Measurements from ENCODE around the gene MYL7. TPM values are rescaled to one million over a fixed set of nuclear protein-coding genes. Genes with fewer than 3 reads are reported as not detected.

MYL7 gene
- total and polyA plus RNA-seq, 2 of the 13 experiments (the other 11 are each of a cell fraction or from before 2014, with no cell fraction given): 1.8 TPM; not detected in 1

GRCh38 chr7:44113764-44114354 is 27.3 kb downstream of the MYL7 start:
- H3K9ac ChIP-seq (ENCODE audit: insufficient read depth, low read depth, low read length): no peak overlapping the region
- H3K27me3 ChIP-seq (ENCODE audit: control insufficient read depth in 1 of 2, insufficient read depth in 2 of 2, low read length in 2 of 2): peaks cover 0 to 6% of the 10 kb centered on the region in 2 experiments; a peak in 2 of 5 replicates
- in situ Hi-C loops (cut with HindIII; ENCODE audit: extremely low pct_ligation_motif_present, low pct_unique_long_range_greater_than_20kb): no loop called here
- intact Hi-C loops (cut with micrococcal nuclease; ENCODE audit: unreplicated experiment): no loop called here
- H3K4me2 ChIP-seq (ENCODE audit: low read depth, low read length): no peak overlapping the region
- FAIRE-seq (no peak), ATAC-seq (no peak), DNase-seq (ENCODE audit: low spot score) (no peak)
- no peak overlapping the region for H3K4me3 ChIP-seq (replicated peaks in 1 of 3; ENCODE audit: insufficient read depth in 1 of 3, low read depth in 2 of 3, low read length in 3 of 3)
- ChIA-PET POLR2A (no interaction called here), CTCF (ENCODE audit: low intra/inter-chr PET ratio, low total read pairs) (no interaction called here)
- no peaks in the 10 kb centered on the region for H3K79me2 ChIP-seq (ENCODE audit: insufficient read depth, low read length)
- H2AFZ ChIP-seq (ENCODE audit: low read length): no peak overlapping the region
- no peak overlapping the region for H3K27ac ChIP-seq (ENCODE audit: extremely low read length, insufficient read depth, low read length)
- H3K4me1 ChIP-seq (ENCODE audit: insufficient read depth, low read length): no peaks in the 10 kb centered on the region
- peaks cover 16 to 27% of the 10 kb centered on the region in 2 experiments; a peak in 4 of 5 replicates for H3K36me3 ChIP-seq (replicated peaks in 1 of 2; ENCODE audit: control insufficient read depth in 1 of 2, insufficient read depth in 2 of 2, low read length in 2 of 2)
- TF ChIP-seq RBFOX2 (IDR thresholded peaks at IDR 0.05; ENCODE audit: low read depth, low read length) (peak; percentile 54; the same call in 1 of the 2 replicates), AGO2 (optimal IDR thresholded peaks at IDR 0.05; ENCODE audit: low read depth, low read length) (peak; percentile 36), TEF (CRISPR knock-in tag; IDR thresholded peaks at IDR 0.05) (no peak), BCL3 (CRISPR knock-in tag; IDR thresholded peaks at IDR 0.05) (no peak)
- WGBS (ENCODE audit: low lambda C conversion rate): 96% methylated on average over 24 of the region's 24 CpGs
- H4K20me1 ChIP-seq (ENCODE audit: insufficient read depth, low read length): no peaks in the 10 kb centered on the region
- BruUV-seq (replicated peaks): no TSS peak
- H3K9me3 ChIP-seq (ENCODE audit: low read length): no peaks in the 10 kb centered on the region
